Midbrain (tissue), 1 donor: Measurements from ENCODE around the gene ALG1L2.
"Not testable (repeated sequence)": the region's sequence is repeated elsewhere in the genome, so short reads cannot be mapped to it uniquely, and the experiment has no call there.

Source experiments
- DNase-seq: peaks from one replicate; lab custom pipeline; 2025; lab: John Stamatoyannopoulos, UW

The ALG1L2 gene

GRCh38 chr3:130093741-130094391 lies 12.2 kb downstream of the ALG1L2 start:
- DNase-seq: no peak

GRCh38 chr3:130094491-130094941 lies 12.9 kb downstream of the ALG1L2 start:
- not testable (repeated sequence) for DNase-seq

- not testable (repeated sequence) for DNase-seq
Observed at GRCh38 chr3:130095858-130096257, 14.2 kb downstream of the ALG1L2 start.

GRCh38 chr3:130097096-130097495 lies 15.5 kb downstream of the ALG1L2 start:
- DNase-seq: not testable (repeated sequence)

GRCh38 chr3:130097690-130098638 lies 16.3 kb downstream of the ALG1L2 start:
- not testable (repeated sequence) for DNase-seq

- DNase-seq: not testable (repeated sequence)
Observed at GRCh38 chr3:130098639-130099385, 17.2 kb downstream of the ALG1L2 start.

GRCh38 chr3:130102545-130102944 lies 20.9 kb downstream of the ALG1L2 start:
- not testable (repeated sequence) for DNase-seq

GRCh38 chr3:130104191-130104590 lies 22.6 kb downstream of the ALG1L2 start:
- DNase-seq: not testable (repeated sequence)

- DNase-seq: not testable (repeated sequence)
Observed at GRCh38 chr3:130107333-130107995, 25.8 kb downstream of the ALG1L2 start.

- not testable (repeated sequence) for DNase-seq
Observed at GRCh38 chr3:130108836-130109585, 27.4 kb downstream of the ALG1L2 start.

GRCh38 chr3:130110386-130111169 lies 28.9 kb downstream of the ALG1L2 start:
- DNase-seq: not testable (repeated sequence)

GRCh38 chr3:130111185-130111864 lies 29.7 kb downstream of the ALG1L2 start:
- DNase-seq: peak; percentile 99

GRCh38 chr3:130111865-130112747 lies 30.5 kb downstream of the ALG1L2 start:
- peak; percentile 98 for DNase-seq

GRCh38 chr3:130112748-130113073 lies 31.1 kb downstream of the ALG1L2 start:
- not testable (repeated sequence) for DNase-seq

- not testable (repeated sequence) for DNase-seq
Observed at GRCh38 chr3:130115400-130115799, 33.8 kb downstream of the ALG1L2 start.

GRCh38 chr3:130117933-130118332 lies 36.3 kb downstream of the ALG1L2 start:
- DNase-seq: no peak

GRCh38 chr3:130119824-130120223 lies 38.2 kb downstream of the ALG1L2 start:
- not testable (repeated sequence) for DNase-seq

- DNase-seq: not testable (repeated sequence)
Observed at GRCh38 chr3:130120291-130120690, 38.7 kb downstream of the ALG1L2 start.
